GM18520 (cell line): ENCODE measurements around the gene FKBP14.

Source experiments
- ATAC-seq: cut with Tn5 transposase; IDR thresholded peaks from one replicate; pipeline ENCODE4 v1.9.1; 2021; ENCODE audit not compliant: unreplicated experiment

The FKBP14 gene

DNA sequence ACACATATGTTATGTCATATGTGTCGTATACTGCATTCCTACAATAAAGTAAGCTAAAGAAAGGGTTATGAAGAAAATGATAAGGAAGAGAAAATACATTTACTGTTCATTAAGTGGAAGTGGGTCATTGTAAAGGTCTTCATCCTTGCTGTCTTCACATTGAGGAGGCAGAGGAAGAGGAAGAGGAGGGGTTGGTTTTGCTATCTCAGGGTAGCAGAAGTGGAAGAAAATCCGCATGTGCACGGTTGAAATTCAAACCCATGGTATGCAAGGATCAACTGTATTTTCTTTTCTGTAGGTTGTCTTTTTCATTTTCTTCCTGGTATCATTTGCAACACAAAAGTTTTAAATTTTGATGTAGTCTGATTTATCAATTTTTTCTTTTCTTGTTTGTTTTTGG lies 8.0 kb upstream of the FKBP14 start:
- ATAC-seq, result no peak

DNA sequence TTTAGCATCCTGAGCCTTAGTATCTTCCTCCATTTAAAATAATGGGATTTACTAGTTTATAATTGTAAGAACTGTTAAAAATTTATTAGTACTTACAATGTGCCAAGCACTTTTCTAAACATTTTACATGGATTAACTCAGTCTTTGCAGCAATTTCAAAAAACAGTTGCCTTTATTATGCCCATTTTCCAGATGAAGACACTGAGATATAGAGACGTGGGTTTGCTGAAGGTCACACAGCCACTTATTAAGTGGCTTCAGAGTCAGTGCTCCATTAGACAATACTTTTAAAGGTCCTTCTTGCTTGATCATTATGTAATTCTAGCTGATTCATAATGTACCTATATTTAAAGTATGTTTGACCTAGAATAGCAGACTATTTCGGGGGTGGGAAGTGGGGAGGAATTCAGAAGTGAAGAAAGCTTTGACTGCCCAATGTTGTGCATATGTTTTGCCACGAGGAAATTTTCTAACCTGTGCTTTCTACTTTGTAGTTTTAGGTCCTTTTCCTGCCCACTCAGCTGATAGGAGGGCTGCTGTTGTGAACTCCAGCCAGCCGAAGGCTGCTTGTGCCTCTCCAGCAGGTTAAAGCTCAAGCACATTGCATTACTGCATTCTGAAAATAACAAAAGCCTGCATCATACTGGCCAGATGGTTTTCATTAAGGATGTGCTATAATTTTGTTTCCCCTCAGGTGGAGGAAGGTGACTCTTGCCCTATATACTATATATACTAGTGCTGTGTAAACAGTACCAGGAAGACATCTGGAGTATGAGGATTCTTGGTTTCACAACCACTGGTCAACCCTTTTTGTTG lies 6.0 kb upstream of the FKBP14 start:
- ATAC-seq, result no peak

GRCh38 chr7:30029696-30030095 lies 3.2 kb upstream of the FKBP14 start:
- ATAC-seq, result no peak

GRCh38 chr7:30028749-30029635 lies 2.5 kb upstream of the FKBP14 start:
- ATAC-seq, result peak; percentile 11

- ATAC-seq, result peak; percentile 33
Measured at GRCh38 chr7:30028216-30028748, 1.8 kb upstream of the FKBP14 start, which contains the start of gene PLEKHA8. TSS of gene PLEKHA8 (plus strand) at chr7:30028412. CDS start at chr7:30028763, 351 bp downstream.

DNA sequence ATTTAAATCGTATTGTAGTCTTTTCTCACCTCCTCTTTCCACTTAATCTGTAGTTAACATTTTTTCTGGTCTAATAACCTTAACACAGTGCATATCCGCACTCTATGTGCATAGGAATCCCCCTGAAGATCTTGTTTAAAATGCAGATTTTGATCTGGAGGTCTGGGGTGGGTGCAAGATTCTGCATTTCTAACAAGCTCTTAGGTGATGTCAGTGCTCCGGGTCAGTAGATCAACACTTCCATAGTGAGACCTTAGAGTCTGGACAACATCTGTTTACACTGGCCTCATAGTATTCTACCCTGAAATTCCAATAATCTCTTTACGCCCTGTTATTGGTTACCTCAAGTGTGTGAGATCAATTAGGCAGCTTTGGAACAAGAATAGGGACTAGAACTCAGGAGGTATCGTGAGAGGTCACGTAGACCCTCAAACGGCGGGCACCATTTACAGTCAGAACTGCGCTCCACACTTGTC lies 1.3 kb upstream of the FKBP14 start:
- no peak for ATAC-seq

GRCh38 chr7:30027065-30027456 lies 559 bp upstream of the FKBP14 start:
- ATAC-seq, result no peak

DNA sequence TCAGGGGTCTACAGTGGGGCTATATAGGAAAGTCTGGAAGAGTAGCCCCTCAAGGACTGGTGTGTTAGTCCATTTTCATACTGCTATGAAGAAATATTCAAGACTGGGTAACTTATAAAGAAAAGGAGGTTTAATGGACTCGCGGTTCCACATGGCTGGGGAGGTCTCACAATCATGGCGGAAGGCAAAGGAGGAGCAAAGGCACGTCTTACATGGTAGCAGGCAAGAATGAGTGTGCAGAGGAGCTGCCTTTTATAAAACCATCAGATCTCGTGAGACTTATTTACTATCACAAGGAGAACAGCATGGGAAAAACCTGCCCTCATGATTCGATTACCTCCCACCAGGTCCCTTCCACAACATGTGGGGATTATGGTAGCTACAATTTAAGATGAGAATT lies 3.0 kb downstream of the FKBP14 start:
- no peak for ATAC-seq

- no peak for ATAC-seq
Measured at GRCh38 chr7:30022991-30023390, 3.5 kb downstream of the FKBP14 start.

DNA sequence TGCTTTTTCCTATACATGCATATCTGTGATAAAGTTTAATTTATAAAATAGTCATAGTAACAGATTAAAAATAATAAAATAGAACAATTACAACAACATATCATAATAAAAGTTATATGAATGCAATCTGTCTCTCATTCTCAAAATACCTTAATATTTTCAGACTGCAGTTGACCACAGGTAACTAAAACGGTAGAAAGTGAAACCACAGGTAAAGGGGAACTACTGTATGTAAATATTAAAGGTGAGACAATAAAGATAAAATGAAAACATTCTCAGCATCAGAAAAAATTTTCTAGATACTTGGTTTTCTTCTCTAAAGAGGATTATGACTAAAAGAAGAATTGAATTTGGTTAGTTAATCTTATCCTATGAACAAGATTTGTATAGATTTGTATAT lies 6.0 kb downstream of the FKBP14 start:
- no peak for ATAC-seq

GRCh38 chr7:30019960-30020359 lies 6.5 kb downstream of the FKBP14 start:
- ATAC-seq, result no peak

DNA sequence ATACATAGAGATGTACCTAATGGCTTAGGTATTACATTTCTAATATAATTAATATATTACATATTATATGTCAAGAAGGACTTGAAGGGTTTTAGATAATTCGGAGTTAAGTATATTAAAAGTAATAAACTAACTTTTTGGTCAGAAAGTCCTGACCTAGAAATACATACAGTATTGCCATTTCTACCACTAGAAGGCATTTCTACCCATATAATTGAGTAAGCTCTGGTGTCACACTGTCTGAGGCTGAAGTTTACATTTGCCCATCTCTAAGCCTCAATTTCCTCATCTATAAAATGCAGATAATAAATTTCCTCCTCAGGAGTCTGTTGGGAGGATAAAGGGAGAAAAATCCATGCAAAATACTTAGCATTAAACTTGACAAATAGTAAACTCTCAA lies 7.1 kb downstream of the FKBP14 start:
- no peak for ATAC-seq

DNA sequence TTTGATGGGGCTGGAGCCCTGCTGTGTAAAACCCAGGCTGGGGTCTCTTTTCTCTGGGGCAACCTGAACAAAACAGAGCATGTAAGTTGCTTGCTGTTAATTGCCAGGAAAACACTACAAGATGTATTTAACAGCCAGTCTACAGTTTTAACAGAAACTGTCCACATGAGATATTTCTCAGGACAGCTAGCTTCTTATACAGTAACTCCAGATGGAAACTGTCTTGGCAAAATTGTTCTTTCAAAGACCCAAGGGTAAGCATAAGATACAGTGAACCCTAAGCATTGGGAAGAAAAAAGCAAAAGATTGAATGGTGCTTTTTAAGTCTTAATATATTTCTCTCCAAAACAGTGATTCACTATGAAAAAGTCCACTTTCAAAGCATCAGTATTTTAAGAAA lies 8.1 kb downstream of the FKBP14 start:
- ATAC-seq, result no peak

- no peak for ATAC-seq
Measured at GRCh38 chr7:30012757-30013156, 13.7 kb downstream of the FKBP14 start.

- no peak for ATAC-seq
Measured at GRCh38 chr7:30010021-30010420, 16.5 kb downstream of the FKBP14 start.

DNA sequence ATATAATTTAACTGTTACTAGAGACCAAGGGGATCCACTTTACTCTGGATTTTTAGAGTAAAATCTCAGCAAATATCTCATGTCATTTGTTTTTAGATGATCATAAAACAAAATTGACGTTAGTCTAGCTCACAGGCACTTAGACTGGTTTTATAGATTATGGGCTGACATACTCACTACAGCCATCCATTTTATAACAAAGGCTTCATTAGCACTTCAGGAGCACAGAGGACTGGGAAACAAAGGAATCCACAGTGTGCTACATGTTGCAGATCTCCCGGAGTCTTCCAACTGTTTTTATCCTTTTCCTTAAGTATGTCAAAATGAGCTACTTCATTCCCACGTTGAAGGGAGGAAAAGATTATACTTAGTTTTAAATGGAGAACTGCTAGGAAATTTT lies 21.0 kb downstream of the FKBP14 start:
- ATAC-seq, result no peak

- no peak for ATAC-seq
Measured at GRCh38 chr7:30003098-30003497, 23.4 kb downstream of the FKBP14 start.

DNA sequence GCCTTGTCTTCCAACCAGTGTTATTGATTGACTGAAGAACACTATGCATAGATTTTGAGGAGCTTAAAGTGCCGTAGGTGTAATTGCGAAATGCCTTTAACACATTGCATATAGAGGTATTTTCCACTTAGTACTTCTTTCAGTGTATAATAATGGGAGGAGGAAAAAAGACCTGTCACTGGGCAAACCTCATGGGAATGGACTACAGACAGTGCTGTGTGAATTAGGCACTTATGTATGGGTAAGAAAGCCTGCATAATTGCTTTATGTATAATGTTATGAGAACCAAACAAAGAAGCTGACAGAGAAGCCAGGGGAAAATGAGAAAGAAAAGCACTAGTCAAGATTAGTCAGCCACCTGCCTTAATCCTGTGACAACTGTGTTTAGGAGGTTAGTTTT lies 24.5 kb downstream of the FKBP14 start:
- ATAC-seq, result no peak

- ATAC-seq, result no peak
Measured at GRCh38 chr7:29998489-29998888, 28.0 kb downstream of the FKBP14 start.

DNA sequence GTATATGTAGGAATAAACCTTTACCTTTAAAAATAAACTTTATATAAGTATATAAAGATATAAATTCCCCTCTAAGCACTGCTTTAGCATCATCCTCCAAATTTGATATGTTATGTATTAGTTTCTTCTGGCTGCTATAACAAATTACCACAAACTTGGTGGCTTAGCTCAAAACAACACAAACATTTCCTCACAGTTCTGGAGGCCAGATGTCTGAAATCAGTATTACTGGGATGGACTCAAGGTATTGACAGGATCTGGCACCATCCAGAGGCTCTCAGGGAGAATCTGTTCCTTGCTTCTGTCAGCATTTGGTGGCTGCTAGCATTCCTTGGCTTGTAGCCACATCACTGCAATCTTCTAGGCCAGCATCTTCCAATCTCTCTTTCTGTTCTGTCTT lies 30.2 kb downstream of the FKBP14 start:
- no peak for ATAC-seq

- ATAC-seq, result no peak
Measured at GRCh38 chr7:29995652-29996051, 30.9 kb downstream of the FKBP14 start.

GRCh38 chr7:29993140-29993539 lies 33.4 kb downstream of the FKBP14 start:
- ATAC-seq, result no peak
